ENCODE measurements around the gene DAGLB. TPM values are rescaled to one million over a fixed set of nuclear protein-coding genes. Genes with fewer than 3 reads are reported as not detected.

The DAGLB gene
- total RNA-seq, 4 donors from 2014 or later = 9.8 to 14.6 (median 12.0) TPM

- Histone ChIP-seq H3K4me1 (no peaks in the 10 kb centered on the region), H3K27me3 (no peaks in the 10 kb centered on the region), H3K27ac (replicated peaks in 1 of 4) (no peak overlapping the region), H3K36me3 (no peaks in the 10 kb centered on the region), H3K4me3 (no peak overlapping the region), H3K9me3 (peaks cover 0 to 6% (median 0%) of the 10 kb centered on the region in 4 donors)
- DNase-seq (ENCODE audit: extremely low spot score) = no peak
- WGBS = 91% methylated on average over 2 of the region's 2 CpGs
- TF ChIP-seq POLR2A (IDR thresholded peaks at IDR 0.05; ENCODE audit: low read depth) (no peak), EP300 (IDR thresholded peaks at IDR 0.05) (no peak), POLR2AphosphoS5 (IDR thresholded peaks at IDR 0.05) (no peak)
- TF ChIP-seq, protein P1, sequence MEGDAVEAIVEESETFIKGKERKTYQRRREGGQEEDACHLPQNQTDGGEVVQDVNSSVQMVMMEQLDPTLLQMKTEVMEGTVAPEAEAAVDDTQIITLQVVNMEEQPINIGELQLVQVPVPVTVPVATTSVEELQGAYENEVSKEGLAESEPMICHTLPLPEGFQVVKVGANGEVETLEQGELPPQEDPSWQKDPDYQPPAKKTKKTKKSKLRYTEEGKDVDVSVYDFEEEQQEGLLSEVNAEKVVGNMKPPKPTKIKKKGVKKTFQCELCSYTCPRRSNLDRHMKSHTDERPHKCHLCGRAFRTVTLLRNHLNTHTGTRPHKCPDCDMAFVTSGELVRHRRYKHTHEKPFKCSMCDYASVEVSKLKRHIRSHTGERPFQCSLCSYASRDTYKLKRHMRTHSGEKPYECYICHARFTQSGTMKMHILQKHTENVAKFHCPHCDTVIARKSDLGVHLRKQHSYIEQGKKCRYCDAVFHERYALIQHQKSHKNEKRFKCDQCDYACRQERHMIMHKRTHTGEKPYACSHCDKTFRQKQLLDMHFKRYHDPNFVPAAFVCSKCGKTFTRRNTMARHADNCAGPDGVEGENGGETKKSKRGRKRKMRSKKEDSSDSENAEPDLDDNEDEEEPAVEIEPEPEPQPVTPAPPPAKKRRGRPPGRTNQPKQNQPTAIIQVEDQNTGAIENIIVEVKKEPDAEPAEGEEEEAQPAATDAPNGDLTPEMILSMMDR (IDR thresholded peaks at IDR 0.05) = no peak
- intact Hi-C loops (cut with DNase I) = no loop called here
Measured at GRCh38 chr7:6494365-6494764, 46.6 kb upstream of the DAGLB start.

GRCh38 chr7:6491194-6491593 lies 43.4 kb upstream of the DAGLB start:
- 88% methylated on average over 10 of the region's 10 CpGs for WGBS
- intact Hi-C loops (cut with DNase I) = no loop called here
- DNase-seq (ENCODE audit: extremely low spot score) = no peak
- Histone ChIP-seq H3K4me3 (no peak overlapping the region), H3K27me3 (no peaks in the 10 kb centered on the region), H3K27ac (replicated peaks in 1 of 4) (no peak overlapping the region), H3K36me3 (no peaks in the 10 kb centered on the region), H3K4me1 (no peaks in the 10 kb centered on the region), H3K9me3 (peaks cover 0 to 6% (median 0%) of the 10 kb centered on the region in 4 donors)
- no peak for TF ChIP-seq POLR2AphosphoS5 (IDR thresholded peaks at IDR 0.05)

- DNase-seq (ENCODE audit: extremely low spot score) = no peak
- Histone ChIP-seq H3K9me3 (peaks cover 0 to 6% (median 0%) of the 10 kb centered on the region in 4 donors), H3K4me1 (peaks cover 1 to 2% (median 2%) of the 10 kb centered on the region in 4 donors), H3K27ac (replicated peaks in 1 of 4) (no peak overlapping the region), H3K36me3 (no peaks in the 10 kb centered on the region), H3K27me3 (no peaks in the 10 kb centered on the region), H3K4me3 (no peak overlapping the region)
- intact Hi-C loops (cut with DNase I) = no loop called here
- 11% methylated on average over 1 of the region's 1 CpG for WGBS
- TF ChIP-seq POLR2AphosphoS5 (IDR thresholded peaks at IDR 0.05) = no peak
- no peak for TF ChIP-seq POLR2A (IDR thresholded peaks at IDR 0.05; ENCODE audit: low read depth)
- TF ChIP-seq EP300 (IDR thresholded peaks at IDR 0.05) = no peak
- TF ChIP-seq, protein P1 (IDR thresholded peaks at IDR 0.05) = no peak
Measured at GRCh38 chr7:6489612-6490011, 41.9 kb upstream of the DAGLB start.

DNA sequence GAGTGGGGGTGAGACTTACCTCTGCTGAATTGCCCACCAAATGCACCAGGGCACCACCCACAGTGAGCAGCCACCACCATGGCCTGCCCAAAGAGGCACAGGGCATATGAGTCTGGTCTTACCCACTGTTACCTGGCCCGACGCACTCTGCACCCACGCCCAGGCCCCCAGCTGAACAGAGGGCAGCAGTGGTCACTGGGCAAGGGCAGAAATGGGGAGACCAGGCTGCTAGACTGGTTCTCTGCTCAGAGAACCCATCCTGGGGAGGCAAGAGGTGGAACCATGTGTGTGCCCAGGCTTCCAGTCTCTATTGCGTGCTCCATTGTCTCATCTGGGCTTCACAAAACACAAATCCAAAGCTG lies 39.4 kb upstream of the DAGLB start:
- Histone ChIP-seq H3K27ac (replicated peaks in 1 of 4) (no peak overlapping the region), H3K4me1 (peaks cover 14 to 20% (median 15%) of the 10 kb centered on the region in 4 donors), H3K27me3 (no peaks in the 10 kb centered on the region), H3K36me3 (no peaks in the 10 kb centered on the region), H3K4me3 (no peak overlapping the region), H3K9me3 (peaks cover 0 to 6% (median 0%) of the 10 kb centered on the region in 4 donors)
- intact Hi-C loops (cut with DNase I) = no loop called here
- TF ChIP-seq, protein P1 (IDR thresholded peaks at IDR 0.05) = no peak
- TF ChIP-seq POLR2A (IDR thresholded peaks at IDR 0.05; ENCODE audit: low read depth) = no peak
- no peak for TF ChIP-seq POLR2AphosphoS5 (IDR thresholded peaks at IDR 0.05)
- no peak for TF ChIP-seq EP300 (IDR thresholded peaks at IDR 0.05)
- DNase-seq (ENCODE audit: extremely low spot score) = no peak
- 88% methylated on average over 1 of the region's 4 CpGs for WGBS

GRCh38 chr7:6486438-6487183 lies 38.9 kb upstream of the DAGLB start:
- intact Hi-C loops (cut with DNase I) = no loop called here
- H3K4me1 ChIP-seq = peaks cover 20 to 25% (median 21%) of the 10 kb centered on the region in 4 donors
- H3K36me3 ChIP-seq = no peaks in the 10 kb centered on the region
- H3K9me3 ChIP-seq = peaks cover 0 to 6% (median 0%) of the 10 kb centered on the region in 4 donors
- TF ChIP-seq POLR2AphosphoS5 (IDR thresholded peaks at IDR 0.05) (no peak), EP300 (IDR thresholded peaks at IDR 0.05) (no peak), POLR2A (IDR thresholded peaks at IDR 0.05; ENCODE audit: low read depth) (no peak)
- TF ChIP-seq, protein P1 (IDR thresholded peaks at IDR 0.05) = no peak
- no peak overlapping the region for H3K27ac ChIP-seq (replicated peaks in 1 of 4)
- DNase-seq (ENCODE audit: extremely low spot score) = no peak
- no peak overlapping the region for H3K4me3 ChIP-seq
- H3K27me3 ChIP-seq = no peaks in the 10 kb centered on the region
- 93% methylated on average over 19 of the region's 19 CpGs for WGBS
